SK-MEL-5 (cell line): ENCODE results near the gene GPC3. TPM values are rescaled to one million over a fixed set of nuclear protein-coding genes. Genes with fewer than 3 reads are reported as not detected.

ENCODE experiments used
- DNase-seq: peaks from one replicate; pipeline ENCODE4 v3.0.0-alpha.2; 2016; ENCODE audit warnings: low read depth, low spot score
- in situ Hi-C: cut with HindIII; loops from 2 replicates; pipeline ENCODE4 v1.10.0; 2016; ENCODE audit warnings: low sequenced_read_pairs, high pct_unique_total_duplicates, low pct_unique_long_range_greater_than_20kb
- total RNA-seq: library from RNA; depleted of rRNA; stranded (reverse); fragments of >200 nt; shearing (Covaris generic); gene quantifications from 2 replicates; pipeline ENCODE4 v1.2.3, GENCODE V29; 2014

GPC3 gene
- total RNA-seq, 1 experiment from 2014 or later: 0.16 TPM

DNA sequence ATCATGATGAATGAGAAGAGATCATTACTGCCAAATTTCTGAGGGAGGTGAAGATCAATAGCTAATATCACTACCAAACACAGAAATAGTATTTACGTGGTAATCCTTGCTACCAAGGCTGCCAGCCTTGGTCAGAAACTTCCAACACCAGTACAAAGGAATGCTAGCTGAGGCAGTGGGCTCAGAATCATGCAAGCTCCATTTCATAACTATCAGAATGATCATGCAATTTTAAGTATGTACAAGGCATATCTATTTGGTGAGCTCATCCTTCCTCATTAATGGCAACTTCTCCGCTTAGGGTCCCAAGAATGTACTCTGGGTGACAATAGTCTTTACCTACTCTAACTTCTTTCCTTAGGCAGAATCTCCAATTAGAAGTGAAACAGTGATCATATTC lies 135.0 kb downstream of the GPC3 start:
- no peak for DNase-seq
- in situ Hi-C loops: no loop called here

DNA sequence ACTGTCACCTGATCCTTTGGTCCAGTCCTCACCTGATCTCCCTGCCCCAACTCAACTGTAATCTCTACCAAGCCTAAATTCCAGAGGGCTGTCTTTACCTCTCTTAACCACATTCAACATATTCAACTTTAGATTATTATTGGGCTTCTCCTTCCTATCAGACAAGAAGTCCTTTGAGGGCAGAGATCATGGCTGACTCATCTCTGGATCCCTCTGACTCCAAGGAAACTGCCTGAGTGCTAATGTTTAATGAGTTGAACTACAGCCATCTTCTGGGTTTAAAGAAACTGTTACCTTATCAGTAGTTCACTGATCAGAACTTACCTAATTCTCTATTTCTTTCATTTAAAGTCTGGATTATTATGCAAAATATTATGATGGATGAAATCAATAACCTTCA lies 135.7 kb downstream of the GPC3 start:
- no peak for DNase-seq
- in situ Hi-C loops: no loop called here

DNA sequence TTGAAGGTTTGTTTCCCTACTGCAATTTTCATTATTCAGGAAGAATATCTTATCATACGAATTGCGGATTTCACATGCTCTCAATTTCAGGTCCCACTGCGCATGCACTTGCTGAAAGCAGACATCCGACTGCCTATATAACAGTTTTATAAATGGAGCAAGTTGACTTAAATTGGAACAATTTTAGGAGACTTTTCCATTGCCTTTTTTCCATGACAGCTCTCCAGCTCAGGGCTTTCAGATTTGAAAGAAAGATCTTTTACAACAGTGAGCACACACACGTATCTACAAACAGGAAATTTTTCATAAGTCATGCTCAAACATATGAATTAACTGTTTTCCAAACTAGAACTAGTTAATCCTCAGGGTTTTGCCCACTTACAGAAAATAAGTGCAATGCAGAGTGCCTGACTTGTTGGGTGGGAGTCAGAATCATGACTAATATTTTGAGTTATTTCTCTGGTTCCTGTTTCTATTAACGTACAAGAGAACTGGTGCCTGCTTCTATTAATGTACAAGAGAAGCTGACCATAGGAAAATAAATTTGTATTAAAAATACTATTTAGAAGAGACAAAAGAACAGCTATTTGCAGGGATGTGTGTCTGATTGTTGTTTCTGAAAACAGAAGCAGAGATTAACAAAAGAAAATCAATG lies 137.9 kb downstream of the GPC3 start:
- in situ Hi-C loops: no loop called here
- DNase-seq: no peak

DNA sequence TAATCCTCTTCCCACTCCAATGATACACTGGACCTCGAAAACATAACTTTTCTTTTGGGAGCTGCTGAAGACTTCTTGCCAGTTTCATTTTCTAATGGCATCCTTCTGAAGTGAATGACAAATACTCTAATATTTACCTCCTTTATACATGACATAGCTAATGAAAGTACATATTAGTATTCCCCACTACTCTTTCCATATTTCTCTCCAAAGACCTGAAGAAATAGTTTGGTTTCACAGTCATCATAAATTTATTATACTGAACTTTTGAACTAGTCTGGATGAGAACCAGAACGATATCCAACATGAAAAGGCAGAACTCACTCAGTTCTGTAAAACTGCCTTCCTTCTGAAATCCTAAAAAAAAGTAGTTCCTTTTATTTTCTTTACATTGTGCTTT lies 139.1 kb downstream of the GPC3 start:
- in situ Hi-C loops: no loop called here
- no peak for DNase-seq

DNA sequence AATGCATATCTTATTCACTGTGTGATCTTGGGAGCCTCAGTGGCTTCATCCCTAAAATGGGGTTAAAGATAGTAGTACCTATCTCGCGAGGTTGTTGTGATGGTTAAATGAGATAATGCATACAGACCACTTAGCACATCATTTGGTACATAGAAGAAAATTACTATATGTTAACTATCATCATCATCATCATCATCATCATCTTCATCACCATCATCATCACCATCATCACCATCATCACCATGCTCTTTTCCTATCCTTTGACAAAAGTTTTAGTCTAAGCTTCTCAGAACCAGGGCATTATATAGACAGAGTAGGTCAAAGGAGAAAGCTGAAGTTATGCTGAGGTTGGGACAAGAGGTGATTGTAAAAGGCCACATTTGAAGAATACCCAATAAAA lies 145.0 kb downstream of the GPC3 start:
- DNase-seq: no peak
- in situ Hi-C loops: no loop called here

DNA sequence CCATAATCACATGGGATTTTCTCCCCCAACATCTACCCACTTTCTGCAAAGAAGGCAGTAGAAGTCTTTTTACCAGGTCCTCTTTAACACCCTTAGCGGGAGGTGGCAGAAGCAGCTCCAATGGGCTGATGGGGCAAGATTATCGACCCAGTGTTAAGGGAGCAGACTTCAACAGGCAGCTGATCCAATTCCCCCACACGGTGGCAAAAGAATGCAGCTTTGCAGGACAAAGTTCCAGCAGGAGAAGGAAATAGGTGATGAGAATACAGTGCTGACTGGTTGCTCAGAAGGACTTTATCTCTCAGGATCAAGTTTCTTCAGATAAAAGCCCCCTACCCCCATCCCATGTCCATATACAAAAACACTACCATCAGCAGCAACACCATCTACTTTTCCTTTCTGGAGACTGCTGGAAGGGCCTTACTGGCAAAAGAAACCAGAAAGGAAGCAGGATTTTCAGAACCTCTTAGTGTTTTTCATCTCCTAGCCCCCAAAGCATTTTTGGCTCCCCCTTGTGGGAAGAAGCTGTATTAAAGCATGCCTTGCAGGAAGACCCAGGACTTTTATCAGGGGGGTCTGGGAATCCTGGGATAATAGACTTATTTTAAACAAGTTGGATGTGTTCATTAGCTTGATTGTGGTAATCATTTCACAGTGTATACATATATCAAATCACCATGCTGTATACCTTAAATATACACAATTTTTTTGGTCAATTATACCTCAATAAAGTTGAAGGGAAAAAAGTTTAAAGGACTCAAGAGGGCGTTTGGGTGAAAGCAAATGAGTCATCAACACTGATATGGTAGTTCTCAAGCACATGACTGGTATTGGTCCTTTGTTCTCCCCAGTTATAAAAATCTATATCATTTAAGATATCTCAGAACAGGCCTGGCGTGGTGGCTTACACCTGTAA lies 146.4 kb downstream of the GPC3 start:
- in situ Hi-C loops: no loop called here
- peak; percentile 56 for DNase-seq

DNA sequence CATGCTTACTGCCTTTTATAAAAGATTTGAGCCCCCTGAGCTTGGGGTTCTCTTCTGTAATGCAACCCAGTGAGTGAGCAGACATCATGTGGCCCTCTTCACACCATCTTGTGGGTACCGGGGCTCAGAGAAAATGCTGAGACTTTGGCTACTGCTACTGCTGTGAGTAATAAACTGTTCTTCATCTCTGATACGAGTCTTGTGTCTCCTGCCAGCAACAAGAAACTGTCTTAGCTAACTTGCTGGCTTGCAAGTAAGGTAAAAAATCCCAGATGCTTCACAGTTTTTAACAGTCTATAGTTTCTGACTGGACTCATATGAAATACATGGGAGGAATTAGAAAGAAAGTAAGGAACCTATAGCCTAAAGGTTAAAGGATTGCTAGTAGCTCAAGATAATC lies 148.3 kb downstream of the GPC3 start:
- in situ Hi-C loops: no loop called here
- DNase-seq: no peak

DNA sequence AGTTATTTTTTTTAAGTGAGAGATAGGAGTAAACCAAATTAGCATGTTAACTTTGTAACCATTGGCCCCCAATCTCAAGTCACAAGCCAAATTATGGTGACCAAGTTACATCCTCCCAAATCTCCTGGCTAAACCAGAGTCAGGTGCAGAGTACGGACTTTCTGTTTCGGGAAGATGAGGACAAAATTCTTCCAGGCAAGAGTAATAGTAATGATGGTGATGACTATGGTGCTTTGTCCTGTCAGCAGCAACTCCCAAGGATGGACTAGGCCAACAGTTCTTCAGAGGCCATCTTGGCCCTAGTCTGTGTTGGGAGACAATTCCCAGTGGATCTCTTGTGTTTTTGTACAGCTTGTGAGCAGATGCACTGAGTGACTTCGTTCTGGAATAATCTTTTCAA lies 148.8 kb downstream of the GPC3 start:
- in situ Hi-C loops: no loop called here
- no peak for DNase-seq

DNA sequence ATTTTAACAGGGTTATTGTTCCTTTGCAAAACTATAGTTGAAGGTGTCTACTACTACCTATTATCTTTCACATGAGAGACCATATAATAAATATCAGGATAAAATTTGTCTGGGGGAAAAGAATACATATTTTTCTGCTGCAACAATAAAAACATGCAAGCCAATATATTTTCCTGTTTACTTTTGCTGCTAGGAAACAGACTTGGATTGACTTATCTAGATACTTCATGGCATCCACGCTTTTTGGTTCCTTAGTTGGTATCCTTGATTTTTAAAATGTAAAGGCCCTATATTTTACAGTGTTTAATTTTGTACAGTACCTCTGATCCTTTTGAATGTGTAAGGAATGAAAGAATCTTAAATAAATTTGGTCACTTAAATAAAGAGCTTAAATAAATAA lies 150.6 kb downstream of the GPC3 start:
- no peak for DNase-seq
- in situ Hi-C loops: no loop called here

DNA sequence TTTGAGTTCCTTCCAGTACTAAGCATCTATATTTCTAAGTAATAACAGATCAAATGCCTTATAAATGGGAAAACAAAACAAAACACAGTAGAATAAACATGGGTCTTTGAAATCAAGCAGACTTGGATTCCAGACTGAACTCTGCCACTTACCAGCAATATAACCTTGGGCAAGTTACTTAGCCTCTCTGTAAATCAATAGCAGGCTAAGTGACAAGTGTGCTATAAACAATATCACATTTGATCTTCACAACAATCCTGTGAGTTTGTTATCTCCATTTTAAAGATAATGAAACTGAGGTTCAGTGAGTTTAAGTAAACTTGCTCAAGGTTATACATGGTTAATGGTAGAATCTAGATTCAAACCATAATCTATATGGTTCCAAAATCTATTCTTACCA lies 165.8 kb downstream of the GPC3 start:
- in situ Hi-C loops: no loop called here
- DNase-seq: no peak

DNA sequence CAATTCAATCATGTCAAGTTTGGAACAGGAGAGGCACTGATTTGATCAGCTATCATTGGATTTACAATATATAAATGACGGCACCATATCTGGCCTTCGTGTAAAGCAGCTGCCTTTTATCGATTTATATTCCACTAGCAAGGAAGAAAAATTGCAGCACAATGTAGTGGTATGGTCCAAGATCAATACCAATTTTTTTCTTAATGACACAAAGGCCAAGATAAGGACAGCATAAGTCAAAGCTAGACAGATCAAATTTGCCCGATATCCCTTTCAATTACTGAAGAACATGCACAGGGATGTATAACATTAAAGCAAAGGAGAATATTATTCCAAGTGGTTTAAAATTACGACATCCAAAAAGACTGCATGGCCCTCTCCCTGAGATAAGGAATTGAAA lies 167.4 kb downstream of the GPC3 start:
- DNase-seq: no peak
- in situ Hi-C loops: no loop called here

DNA sequence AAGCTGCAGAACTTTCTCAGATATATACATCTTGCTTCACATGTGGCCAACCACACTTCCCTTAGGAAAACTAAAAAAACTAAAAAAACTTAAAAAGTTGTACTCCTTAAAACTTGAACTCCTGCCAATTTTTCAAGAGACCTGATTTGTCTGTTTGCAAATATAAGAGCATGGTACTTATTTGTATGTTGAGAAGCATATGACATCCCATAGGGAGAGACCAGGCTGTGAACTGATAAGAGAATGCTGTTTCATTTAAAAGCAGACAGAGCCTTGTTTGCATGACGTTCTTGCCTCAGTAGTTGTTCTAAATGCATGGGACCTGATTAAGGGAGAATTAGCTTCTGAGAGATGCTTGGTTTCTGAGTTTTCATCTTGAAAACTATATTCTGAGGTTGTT lies 169.9 kb downstream of the GPC3 start:
- in situ Hi-C loops: no loop called here
- DNase-seq: no peak

DNA sequence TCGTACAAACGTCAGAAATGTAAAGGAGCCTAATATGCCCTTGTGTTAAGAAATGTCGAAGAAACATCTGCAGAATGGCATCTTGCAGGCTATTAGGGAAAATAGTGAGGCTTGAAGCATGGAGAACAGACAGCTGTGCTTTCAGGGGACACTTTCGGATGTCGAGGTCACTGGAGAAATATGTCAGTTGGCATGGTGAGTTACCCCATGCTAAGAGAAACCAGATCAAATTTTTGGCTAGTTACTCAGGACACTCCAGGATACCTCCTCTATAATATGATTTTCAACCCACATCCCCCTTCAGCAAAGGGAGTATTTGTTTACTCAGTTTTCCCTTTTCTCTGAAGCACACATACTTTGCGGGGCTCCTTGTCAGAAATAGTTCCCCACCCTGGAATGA lies 171.4 kb downstream of the GPC3 start:
- in situ Hi-C loops: no loop called here
- no peak for DNase-seq

DNA sequence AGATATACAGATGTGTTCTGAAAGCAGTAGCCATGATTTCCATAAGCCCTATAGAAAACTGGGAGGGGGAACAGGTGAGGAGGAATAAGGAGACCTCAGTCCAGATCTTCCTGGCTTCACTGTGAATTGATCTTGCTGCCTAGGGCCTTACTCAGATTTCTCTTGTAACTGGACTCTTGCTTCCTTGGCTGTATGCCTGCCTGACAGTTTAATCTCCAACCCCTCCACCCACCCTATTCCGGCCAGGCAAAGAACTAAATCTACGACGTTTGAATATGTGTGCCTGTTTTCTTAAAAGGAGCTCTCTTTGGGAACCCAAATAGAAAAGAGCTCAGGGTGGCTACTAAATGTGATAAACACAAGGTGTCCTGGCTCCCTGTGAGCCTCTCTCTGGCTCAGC lies 173.0 kb downstream of the GPC3 start:
- in situ Hi-C loops: no loop called here
- DNase-seq: no peak

DNA sequence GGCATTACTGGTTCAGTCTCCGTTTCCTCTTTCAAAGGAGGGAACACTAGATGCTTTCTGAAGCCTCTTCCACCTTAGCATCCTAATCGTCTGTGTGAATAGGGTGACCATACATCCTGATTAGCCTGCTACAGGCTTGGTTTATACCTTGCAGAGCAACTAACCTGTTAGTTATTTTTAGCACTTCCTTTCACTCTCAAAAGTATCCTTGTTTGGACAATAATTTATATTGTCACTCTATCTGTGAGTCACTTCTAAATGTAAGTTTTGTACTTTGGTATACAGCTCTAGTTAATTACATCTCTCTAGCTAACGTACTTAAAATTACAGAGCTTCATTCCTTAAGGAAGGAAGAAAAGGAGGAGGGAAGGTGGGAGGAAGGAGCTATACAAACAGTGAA lies 174.5 kb downstream of the GPC3 start:
- in situ Hi-C loops: no loop called here
- DNase-seq: no peak

DNA sequence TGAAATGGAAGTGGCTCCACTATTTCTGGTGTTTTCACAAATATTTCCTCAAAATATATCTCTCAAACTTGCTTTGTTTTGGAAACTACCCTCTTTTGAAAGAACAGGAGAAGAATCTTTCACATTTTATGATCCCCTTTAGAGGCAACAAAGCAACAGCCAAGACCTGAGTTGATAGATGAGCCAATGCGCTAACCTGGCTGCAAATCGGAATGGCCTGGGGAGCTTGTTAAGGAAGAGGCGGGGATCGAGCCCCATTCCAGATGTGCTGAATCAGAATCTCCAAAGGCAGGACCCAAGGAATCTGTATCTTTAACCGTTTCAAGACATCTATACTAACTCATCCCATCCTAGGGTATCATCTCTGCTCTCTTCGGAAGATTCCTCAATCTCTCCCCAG lies 181.3 kb downstream of the GPC3 start:
- in situ Hi-C loops: no loop called here
- no peak for DNase-seq

DNA sequence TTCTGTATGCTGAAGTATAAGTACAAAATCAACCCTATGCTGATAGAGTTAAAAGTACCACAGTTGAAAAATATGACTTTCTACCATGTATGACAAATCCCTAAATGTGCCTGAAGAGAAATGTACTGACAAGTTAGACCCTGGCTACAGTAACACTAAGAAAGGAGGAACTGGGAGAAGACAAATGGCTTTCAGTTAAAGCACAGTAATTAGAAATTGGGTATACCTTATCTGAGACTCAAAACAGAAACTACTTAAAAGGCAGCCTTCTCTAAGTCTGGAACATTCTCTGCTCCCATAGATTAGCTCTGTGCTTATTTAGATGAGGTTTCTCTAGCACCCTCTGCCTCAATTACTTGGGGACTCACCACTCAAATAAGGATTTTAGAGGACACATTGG lies 189.1 kb downstream of the GPC3 start:
- in situ Hi-C loops: no loop called here
- DNase-seq: no peak

DNA sequence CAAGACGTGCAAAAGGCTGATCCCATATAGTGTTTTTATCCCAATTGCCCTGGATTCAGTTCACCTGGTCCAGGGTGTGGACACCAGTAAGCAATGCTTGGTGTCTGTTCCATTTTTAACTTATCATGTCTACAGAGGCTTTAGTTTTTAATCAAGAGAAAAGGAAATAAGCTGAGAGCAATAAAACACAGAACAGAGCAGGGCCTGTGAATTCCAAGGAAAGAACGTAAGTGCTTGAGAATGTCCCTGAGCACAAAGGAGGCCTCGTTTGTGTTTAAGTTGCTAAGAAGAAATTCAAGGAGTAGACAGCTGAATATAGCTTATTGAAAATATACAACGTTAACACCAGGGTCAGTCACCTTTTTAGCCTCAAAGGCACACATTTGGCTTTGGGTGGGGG lies 191.3 kb downstream of the GPC3 start:
- no peak for DNase-seq
- in situ Hi-C loops: no loop called here

DNA sequence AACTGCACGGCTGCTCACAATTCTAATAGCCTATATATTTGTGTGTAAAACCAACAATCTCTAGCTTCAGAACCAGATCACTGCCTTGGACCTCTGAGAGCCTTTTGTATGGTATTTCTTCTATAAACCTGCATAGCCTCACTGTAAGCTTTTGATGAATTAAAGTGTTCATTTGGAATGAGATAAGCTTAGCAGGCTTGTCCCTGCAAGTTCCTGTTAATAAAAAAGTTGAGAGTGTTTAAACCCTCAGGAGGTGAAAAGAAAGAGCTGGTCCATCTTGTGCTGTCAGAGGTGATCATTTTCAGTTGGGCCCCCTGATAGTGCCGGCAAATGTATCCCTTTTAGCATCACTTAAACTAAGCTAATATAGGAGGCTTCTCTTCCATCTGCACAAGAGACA lies 191.8 kb downstream of the GPC3 start:
- DNase-seq: no peak
- in situ Hi-C loops: no loop called here
